Left lung (tissue), 10 donors: Measurements from ENCODE around the gene ZNF329. TPM values are rescaled to one million over a fixed set of nuclear protein-coding genes. Genes with fewer than 3 reads are reported as not detected.

Experiments used
- ATAC-seq: fragments of 200-7000 bp; cut with Tn5 transposase; one replicate; pipeline ENCODE4 v1.9.1; 2020; ENCODE audit warnings: moderate library complexity
- DNase-seq, 4 donors: peaks; one replicate each; pipeline ENCODE4 v3.0.0-alpha.2; 2013 to 2020
- H3K27ac ChIP-seq, 2 donors: fragments of 200-600 bp; sonication (generic) in 1 of 2; one replicate each; pipeline versions ENCODE4 v1.5.0 to v1.8.0; 2020 to 2021
- H3K27me3 ChIP-seq, 2 donors: fragments of 200-600 bp; sonication (generic) in 1 of 2; one replicate each; pipeline versions ENCODE4 v1.5.0 to v1.8.0; 2020 to 2021
- H3K36me3 ChIP-seq, 2 donors: fragments of 200-600 bp; sonication (generic) in 1 of 2; one replicate each; pipeline versions ENCODE4 v1.5.0 to v1.8.0; 2020 to 2021
- H3K4me1 ChIP-seq, 2 donors: fragments of 200-600 bp; one replicate each; pipeline ENCODE4 v1.8.0; 2021
- H3K4me3 ChIP-seq, 2 donors: fragments of 200-600 bp; sonication (generic) in 1 of 2; one replicate each; pipeline versions ENCODE4 v1.5.0 to v1.8.0; 2020 to 2021; ENCODE audit warnings: mild to moderate bottlenecking in 1 of 2
- H3K9me3 ChIP-seq, 2 donors: fragments of 200-600 bp; sonication (generic) in 1 of 2; one replicate each; pipeline versions ENCODE4 v1.5.0 to v1.8.0; 2020 to 2021
- intact Hi-C, 2 donors: fragments of 100-400 bp; cut with DNase I; formaldehyde crosslinking; loops; one replicate each; pipeline versions ENCODE4 v1.11.2 to v1.14.2; 2022
- polyA plus RNA-seq, 6 donors: library from polyadenylated mRNA; unstranded; fragments of 120-200 nt; gene quantifications; one replicate each; pipeline ENCODE4 v1.2.1, GENCODE V29; 2013; ENCODE audit not compliant: insufficient read length in 6 of 6
- total RNA-seq, 2 donors: library from RNA; stranded (reverse); fragmentation: NEBNext Ultra II Directional; extraction: Animal tissue kit (Norgen Biotek cat#: 25700); gene quantifications; one replicate each; pipeline ENCODE4 v1.2.1, GENCODE V29; 2021
- TF ChIP-seq, protein P1 (sequence below), 2 donors: fragments of 200-600 bp; sonication (generic) in 1 of 2; IDR thresholded peaks; one replicate each; pipeline versions ENCODE4 v1.5.0 to v1.8.0; 2021; ENCODE audit warnings: antibody characterized with exemption in 2 of 2
- donor health status: DM: no; HTN: yes; CAD: no.
- donor health status: DM: no; HTN: no; CAD: no.

ZNF329 gene
- total and polyA plus RNA-seq, 8 donors: 7.9 to 22.9 (median 20.6) TPM

DNA sequence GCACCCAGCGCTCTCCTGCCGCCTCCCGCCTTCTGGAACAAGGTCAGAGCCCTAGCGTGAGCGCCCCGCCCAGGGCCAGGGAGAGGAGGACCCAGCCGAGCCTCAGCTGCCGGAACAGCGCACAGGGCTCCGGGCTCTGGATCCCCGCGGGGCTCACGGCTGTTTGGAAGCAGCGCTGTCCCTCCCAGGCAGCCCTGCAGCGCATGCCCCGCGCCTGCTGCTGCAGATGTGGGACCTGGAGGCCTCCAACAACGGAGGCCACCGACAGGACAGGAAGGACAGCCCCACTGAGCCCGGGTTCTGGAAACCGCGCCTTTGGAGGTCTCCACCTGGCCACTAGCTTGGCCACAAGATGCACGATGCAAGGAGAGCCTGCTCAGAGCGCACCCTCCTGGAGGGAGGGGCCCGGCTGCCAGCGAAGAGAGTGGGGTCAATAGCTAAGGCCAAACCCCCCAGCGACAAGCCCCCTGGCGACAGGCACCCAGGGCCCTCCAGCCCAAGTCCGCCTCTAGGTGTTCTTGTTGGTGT, 65.2 kb downstream of the ZNF329 start:
- TF ChIP-seq, protein P1, sequence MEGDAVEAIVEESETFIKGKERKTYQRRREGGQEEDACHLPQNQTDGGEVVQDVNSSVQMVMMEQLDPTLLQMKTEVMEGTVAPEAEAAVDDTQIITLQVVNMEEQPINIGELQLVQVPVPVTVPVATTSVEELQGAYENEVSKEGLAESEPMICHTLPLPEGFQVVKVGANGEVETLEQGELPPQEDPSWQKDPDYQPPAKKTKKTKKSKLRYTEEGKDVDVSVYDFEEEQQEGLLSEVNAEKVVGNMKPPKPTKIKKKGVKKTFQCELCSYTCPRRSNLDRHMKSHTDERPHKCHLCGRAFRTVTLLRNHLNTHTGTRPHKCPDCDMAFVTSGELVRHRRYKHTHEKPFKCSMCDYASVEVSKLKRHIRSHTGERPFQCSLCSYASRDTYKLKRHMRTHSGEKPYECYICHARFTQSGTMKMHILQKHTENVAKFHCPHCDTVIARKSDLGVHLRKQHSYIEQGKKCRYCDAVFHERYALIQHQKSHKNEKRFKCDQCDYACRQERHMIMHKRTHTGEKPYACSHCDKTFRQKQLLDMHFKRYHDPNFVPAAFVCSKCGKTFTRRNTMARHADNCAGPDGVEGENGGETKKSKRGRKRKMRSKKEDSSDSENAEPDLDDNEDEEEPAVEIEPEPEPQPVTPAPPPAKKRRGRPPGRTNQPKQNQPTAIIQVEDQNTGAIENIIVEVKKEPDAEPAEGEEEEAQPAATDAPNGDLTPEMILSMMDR (IDR thresholded peaks at IDR 0.05): no peak
- DNase-seq (peak in 1 of 4 donors; percentile 76), ATAC-seq (peak; percentile 11)
- Histone ChIP-seq H3K27me3 (no peaks in the 10 kb centered on the region), H3K4me3 (no peak overlapping the region), H3K9me3 (peaks cover 4 to 97% of the 10 kb centered on the region in 2 donors), H3K4me1 (no peaks in the 10 kb centered on the region), H3K36me3 (peaks cover 0 to 63% of the 10 kb centered on the region in 2 donors), H3K27ac (no peak overlapping the region)
- intact Hi-C loops: no loop called here

DNA sequence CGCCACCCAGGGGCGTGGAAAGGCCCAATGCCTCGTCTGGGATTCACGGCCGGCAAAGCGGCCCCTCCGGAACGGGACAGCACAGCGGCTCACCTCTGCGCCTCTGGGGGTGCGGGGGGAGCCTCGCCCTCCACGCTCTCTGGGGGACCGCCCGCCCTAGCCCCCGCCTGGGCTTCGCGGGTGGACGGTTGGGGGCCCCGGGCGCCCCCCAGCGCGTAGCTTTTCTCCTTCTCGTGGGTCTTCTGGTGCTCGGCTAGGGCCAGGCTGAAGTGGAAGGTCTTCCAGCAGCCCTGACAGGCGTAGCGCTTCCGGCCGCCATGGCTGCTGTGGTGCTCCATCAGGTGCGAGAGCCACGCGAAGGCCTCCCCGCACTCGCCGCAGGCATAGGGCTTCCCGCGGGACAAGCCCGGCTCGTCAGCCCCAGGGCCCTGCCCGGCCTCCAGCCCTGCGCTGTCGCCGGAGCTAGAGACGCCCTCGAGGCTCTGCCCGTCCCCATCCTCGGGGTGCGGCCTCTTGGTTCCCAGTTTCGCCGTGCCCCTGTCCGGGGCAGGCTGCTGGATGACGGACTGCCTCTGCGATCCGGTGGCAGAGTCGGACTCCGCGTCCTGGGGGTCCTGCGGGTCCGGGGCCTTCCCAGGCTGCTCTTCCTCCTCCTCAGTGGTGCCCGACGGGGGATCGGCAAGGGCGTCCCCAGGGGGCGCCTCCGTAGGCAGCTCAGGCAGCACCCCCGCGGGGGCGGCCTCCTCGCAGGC, 65.8 kb downstream of the ZNF329 start:
- H3K27me3 ChIP-seq: no peaks in the 10 kb centered on the region
- DNase-seq (no peak), ATAC-seq (peak; percentile 13)
- peaks cover 4 to 97% of the 10 kb centered on the region in 2 donors for H3K9me3 ChIP-seq
- no peak overlapping the region for H3K4me3 ChIP-seq
- no peak overlapping the region for H3K27ac ChIP-seq
- no peaks in the 10 kb centered on the region for H3K4me1 ChIP-seq
- peaks cover 0 to 59% of the 10 kb centered on the region in 2 donors for H3K36me3 ChIP-seq
- TF ChIP-seq, protein P1 (IDR thresholded peaks at IDR 0.05): no peak
- intact Hi-C loops: no loop called here

DNA sequence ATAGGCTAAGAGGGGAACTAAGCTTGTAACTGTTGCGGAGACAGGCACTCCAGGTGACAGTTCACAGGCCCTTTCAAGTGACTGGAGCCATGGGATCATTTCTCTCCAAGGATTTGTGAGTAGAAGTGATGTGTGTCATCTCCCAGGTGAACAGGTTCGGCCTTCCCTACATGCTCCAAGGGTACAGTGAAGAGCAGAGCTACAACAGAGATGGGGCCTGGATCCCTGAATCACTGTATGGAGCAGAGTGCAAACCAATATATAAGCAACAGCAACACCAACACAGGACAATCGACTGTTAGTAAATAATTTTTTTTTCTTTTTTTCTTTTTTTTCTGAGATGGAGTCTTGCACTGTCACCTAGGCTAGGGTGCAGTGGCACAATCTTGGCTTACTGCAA, 67.6 kb downstream of the ZNF329 start:
- no peak for ATAC-seq
- DNase-seq: no peak

DNA sequence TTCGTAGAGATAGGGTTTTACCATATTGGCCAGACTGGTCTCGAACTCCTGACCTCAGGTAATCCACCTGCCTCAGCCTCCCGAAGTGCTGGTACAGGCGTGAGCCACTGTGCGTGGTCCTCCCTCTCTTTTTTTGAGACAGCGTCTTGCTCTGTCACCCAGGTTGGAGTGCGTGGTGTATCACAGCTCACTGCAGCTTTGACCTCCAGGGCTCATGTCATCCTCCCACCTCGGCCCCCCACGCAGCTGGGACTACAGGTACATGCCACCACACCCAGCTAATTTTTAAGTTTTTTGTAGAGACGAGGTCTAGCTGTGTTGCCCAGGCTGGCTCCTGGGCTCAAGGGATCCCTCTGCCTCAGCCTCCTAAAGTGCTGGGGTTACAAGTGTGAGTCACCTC, 70.8 kb downstream of the ZNF329 start:
- H3K9me3 ChIP-seq: peaks cover 4 to 98% of the 10 kb centered on the region in 2 donors
- TF ChIP-seq, protein P1 (IDR thresholded peaks at IDR 0.05): no peak
- no peaks in the 10 kb centered on the region for H3K4me1 ChIP-seq
- ATAC-seq: no peak
- no peak overlapping the region for H3K27ac ChIP-seq
- H3K4me3 ChIP-seq: no peak overlapping the region
- no peak for DNase-seq
- no peaks in the 10 kb centered on the region for H3K27me3 ChIP-seq
- intact Hi-C loops: no loop called here
- peaks cover 0 to 14% of the 10 kb centered on the region in 2 donors for H3K36me3 ChIP-seq

More for the DNA sequence above, 67.6 kb downstream of the ZNF329 start:
- H3K27ac ChIP-seq: no peak overlapping the region
- intact Hi-C loops: no loop called here
- TF ChIP-seq, protein P1 (IDR thresholded peaks at IDR 0.05): no peak
- H3K27me3 ChIP-seq: no peaks in the 10 kb centered on the region
- peaks cover 4 to 100% of the 10 kb centered on the region in 2 donors for H3K9me3 ChIP-seq
- H3K36me3 ChIP-seq: peaks cover 0 to 47% of the 10 kb centered on the region in 2 donors
- H3K4me1 ChIP-seq: no peaks in the 10 kb centered on the region
- no peak overlapping the region for H3K4me3 ChIP-seq

Other genes with a start within 250 kb of the ZNF329 start
- gene ZNF417, start 234.2 kb downstream of the ZNF329 start, total RNA-seq: 10 to 100 TPM; 15.8 to 20.7 TPM
- 10 to 100 TPM; 35.8 to 47.8 (median 42.0) TPM for gene ZNF417, start 234.2 kb downstream of the ZNF329 start, polyA plus RNA-seq
- gene ZNF418, start 215.4 kb downstream of the ZNF329 start, total RNA-seq: 1 to 10 TPM; 8.0 to 9.4 TPM
- 10 to 100 TPM; 27.6 to 43.6 (median 37.0) TPM for gene ZNF418, start 215.4 kb downstream of the ZNF329 start, polyA plus RNA-seq
- gene ZNF256, start 203.1 kb downstream of the ZNF329 start, total RNA-seq: 1 to 10 TPM; 3.9 to 4.2 TPM
- 10 to 100 TPM in 5 of 6 donors, 1 to 10 TPM in 1; 8.5 to 12.1 (median 10.6) TPM for gene ZNF256, start 203.1 kb downstream of the ZNF329 start, polyA plus RNA-seq
- 1 to 10 TPM in 1 of 2 donors, under 1 TPM in 1; 0.55 to 1.6 TPM for gene C19orf18, start 176.3 kb downstream of the ZNF329 start, total RNA-seq
- gene C19orf18, start 176.3 kb downstream of the ZNF329 start, polyA plus RNA-seq: 1 to 10 TPM; 2.3 to 5.7 (median 3.9) TPM
- gene ZNF606, start 148.0 kb downstream of the ZNF329 start, total RNA-seq: 10 to 100 TPM; 11.4 to 13.3 TPM
- 10 to 100 TPM; 28.9 to 34.6 (median 31.3) TPM for gene ZNF606, start 148.0 kb downstream of the ZNF329 start, polyA plus RNA-seq
- gene ZSCAN1, start 116.8 kb downstream of the ZNF329 start, total RNA-seq: under 1 TPM in 1 of 2 donors, not detected in 1; 0.47 TPM
- 1 to 10 TPM; 1.4 to 3.4 (median 2.4) TPM for gene ZSCAN1, start 116.8 kb downstream of the ZNF329 start, polyA plus RNA-seq
- 1 to 10 TPM; 3.3 to 4.9 TPM for gene ZNF135, start 91.5 kb downstream of the ZNF329 start, total RNA-seq
- gene ZNF135, start 91.5 kb downstream of the ZNF329 start, polyA plus RNA-seq: 10 to 100 TPM; 22.3 to 32.6 (median 29.0) TPM
- 10 to 100 TPM; 32.7 to 58.1 TPM for gene ZSCAN18, start 52.6 kb downstream of the ZNF329 start, total RNA-seq
- gene ZSCAN18, start 52.6 kb downstream of the ZNF329 start, polyA plus RNA-seq: 10 to 100 TPM; 78.0 to 91.1 (median 84.7) TPM
- gene ZNF274, start 32.3 kb upstream of the ZNF329 start, total RNA-seq: 10 to 100 TPM; 19.9 to 25.9 TPM
- 10 to 100 TPM; 18.7 to 23.7 (median 21.8) TPM for gene ZNF274, start 32.3 kb upstream of the ZNF329 start, polyA plus RNA-seq
- 10 to 100 TPM; 23.8 to 25.4 TPM for gene ZNF544, start 78.1 kb upstream of the ZNF329 start, total RNA-seq
- gene ZNF544, start 78.1 kb upstream of the ZNF329 start, polyA plus RNA-seq: 10 to 100 TPM; 32.8 to 45.7 (median 38.5) TPM
- 1 to 10 TPM; 5.5 TPM for gene ZNF8, start 128.2 kb upstream of the ZNF329 start, total RNA-seq
- gene ZNF8, start 128.2 kb upstream of the ZNF329 start, polyA plus RNA-seq: 10 to 100 TPM in 3 of 6 donors, 1 to 10 TPM in 3; 9.4 to 10.6 (median 10.1) TPM
- 10 to 100 TPM; 25.4 to 31.9 TPM for gene ERVK3-1, start 154.6 kb upstream of the ZNF329 start, total RNA-seq
- 10 to 100 TPM; 46.8 to 52.5 (median 49.4) TPM for gene ERVK3-1, start 154.6 kb upstream of the ZNF329 start, polyA plus RNA-seq
- gene ZSCAN22, start 176.2 kb upstream of the ZNF329 start, total RNA-seq: 1 to 10 TPM; 3.4 to 3.9 TPM
- 1 to 10 TPM; 3.8 to 5.0 (median 4.2) TPM for gene ZSCAN22, start 176.2 kb upstream of the ZNF329 start, polyA plus RNA-seq
- 10 to 100 TPM in 1 of 2 donors, 1 to 10 TPM in 1; 9.8 to 10.2 TPM for gene A1BG, start 202.7 kb upstream of the ZNF329 start, total RNA-seq
- gene A1BG, start 202.7 kb upstream of the ZNF329 start, polyA plus RNA-seq: 1 to 10 TPM in 4 of 6 donors, under 1 TPM in 2; 0.81 to 1.9 (median 1.5) TPM
- gene ZNF497, start 212.0 kb upstream of the ZNF329 start, total RNA-seq: 1 to 10 TPM in 1 of 2 donors, under 1 TPM in 1; 0.76 to 1.2 TPM
- gene ZNF497, start 212.0 kb upstream of the ZNF329 start, polyA plus RNA-seq: 1 to 10 TPM; 3.0 to 4.4 (median 3.2) TPM
- 1 to 10 TPM; 1.7 to 2.1 TPM for gene ZNF837, start 230.2 kb upstream of the ZNF329 start, total RNA-seq
- gene ZNF837, start 230.2 kb upstream of the ZNF329 start, polyA plus RNA-seq: 1 to 10 TPM; 1.9 to 3.7 (median 2.9) TPM
- 1,000 to 10,000 TPM in 1 of 2 donors, 100 to 1,000 TPM in 1; 842 to 1,045 TPM for gene RPS5, start 236.5 kb upstream of the ZNF329 start, total RNA-seq
- 1,000 to 10,000 TPM; 1,242 to 1,479 (median 1,313) TPM for gene RPS5, start 236.5 kb upstream of the ZNF329 start, polyA plus RNA-seq
- 1 to 10 TPM; 1.9 to 3.2 TPM for gene RNF225, start 244.9 kb upstream of the ZNF329 start, total RNA-seq
- not detected for gene RNF225, start 244.9 kb upstream of the ZNF329 start, polyA plus RNA-seq